HepG2 (cell line): Measurements from ENCODE around the gene STX5. TPM values are rescaled to one million over a fixed set of nuclear protein-coding genes. Genes with fewer than 3 reads are reported as not detected.

ENCODE experiments used
- ASH2L ChIP-seq: fragments of 300-600, 200-600 bp; sonication (generic); IDR thresholded peaks from 2 replicates; pipeline ENCODE4 v1.7.0; 2017; ENCODE audit warnings: low read depth, mild to moderate bottlenecking, moderate library complexity, mixed read lengths, low read length; ENCODE audit not compliant: insufficient read length
- BORCS8-MEF2B ChIP-seq: sonication (generic); formaldehyde crosslinking; IDR thresholded peaks from 2 replicates; pipeline ENCODE4 v1.8.0; 2022; ENCODE audit warnings: mild to moderate bottlenecking, missing genetic modification reagents
- FOXP1 ChIP-seq, 2 experiments: fragments of 450-650 bp in 1 of 2; IDR thresholded peaks; 2 replicates each; pipeline ENCODE4 v1.6.1; 2017 to 2018; ENCODE audit warnings: antibody characterized with exemption in 1 of 2
- HIVEP1 ChIP-seq: sonication (generic); formaldehyde crosslinking; IDR thresholded peaks from 2 replicates; pipeline ENCODE4 v1.4.0; 2020; ENCODE audit warnings: mild to moderate bottlenecking, missing genetic modification reagents
- KAT2B ChIP-seq: fragments of 150-350 bp; IDR thresholded peaks from 2 replicates; pipeline ENCODE4 v1.6.1; 2014; ENCODE audit warnings: low read depth, low read length, borderline replicate concordance
- KDM5A ChIP-seq: fragments of 200-600 bp; sonication (generic); IDR thresholded peaks from 2 replicates; pipeline ENCODE4 v1.7.0; 2018; ENCODE audit warnings: antibody characterized with exemption, mild to moderate bottlenecking, low read length, borderline replicate concordance
- KMT2A ChIP-seq: sonication (generic); formaldehyde crosslinking; IDR thresholded peaks from 2 replicates; pipeline ENCODE4 v1.4.0; 2020; ENCODE audit warnings: missing genetic modification reagents
- NFATC3 ChIP-seq: sonication (generic); formaldehyde crosslinking; IDR thresholded peaks from 2 replicates; pipeline ENCODE4 v1.5.1; 2020; ENCODE audit warnings: mild to moderate bottlenecking, missing genetic modification reagents
- NR2C2 ChIP-seq: sonication (generic); formaldehyde crosslinking; IDR thresholded peaks from 2 replicates; pipeline ENCODE4 v1.4.0; 2020; ENCODE audit warnings: missing genetic modification reagents, mild to moderate bottlenecking, moderate library complexity, borderline replicate concordance
- ONECUT2 ChIP-seq: sonication (generic); formaldehyde crosslinking; IDR thresholded peaks from 2 replicates; pipeline ENCODE4 v1.4.0; 2020; ENCODE audit warnings: missing genetic modification reagents
- SNAPC2 ChIP-seq: sonication (generic); formaldehyde crosslinking; IDR thresholded peaks from 2 replicates; pipeline ENCODE4 v1.8.1; 2022; ENCODE audit warnings: mild to moderate bottlenecking, missing genetic modification reagents
- TOPORS ChIP-seq: sonication (generic); formaldehyde crosslinking; IDR thresholded peaks from 2 replicates; pipeline ENCODE4 v1.8.0; 2023; ENCODE audit warnings: mild to moderate bottlenecking, missing genetic modification reagents
- YY1 ChIP-seq: IDR thresholded peaks from 2 replicates; pipeline ENCODE4 v1.6.1; 2011; ENCODE audit warnings: low read length, low read depth, moderate library complexity, mild to moderate bottlenecking; ENCODE audit not compliant: insufficient read depth, insufficient replicate concordance
- ZFP36 ChIP-seq: fragments of 150-350 bp; IDR thresholded peaks from 2 replicates; pipeline ENCODE4 v1.6.1; 2018; ENCODE audit warnings: borderline replicate concordance, low read length, low read depth; ENCODE audit not compliant: partially characterized antibody
- ZFP36L1 ChIP-seq: sonication (generic); formaldehyde crosslinking; IDR thresholded peaks from 2 replicates; pipeline ENCODE4 v1.8.0; 2022; ENCODE audit warnings: mild to moderate bottlenecking, missing genetic modification reagents, moderate library complexity
- ZFP82 ChIP-seq: sonication (generic); formaldehyde crosslinking; IDR thresholded peaks from 2 replicates; pipeline ENCODE4 v1.5.1; 2020; ENCODE audit warnings: mild to moderate bottlenecking, missing genetic modification reagents, borderline replicate concordance
- ZNF17 ChIP-seq: sonication (generic); formaldehyde crosslinking; IDR thresholded peaks from 2 replicates; pipeline ENCODE4 v1.5.0; 2020; ENCODE audit warnings: mild to moderate bottlenecking, missing genetic modification reagents
- ZNF205 ChIP-seq: IDR thresholded peaks from 2 replicates; pipeline ENCODE4 v1.6.1; 2018; ENCODE audit warnings: missing biosample characterization, missing genetic modification reagents
- ZNF331 ChIP-seq: sonication (generic); formaldehyde crosslinking; IDR thresholded peaks from 2 replicates; pipeline ENCODE4 v1.4.0; 2020; ENCODE audit warnings: missing genetic modification reagents
- ZNF563 ChIP-seq: sonication (generic); formaldehyde crosslinking; IDR thresholded peaks from 2 replicates; pipeline ENCODE4 v1.8.0; 2022; ENCODE audit warnings: mild to moderate bottlenecking, moderate library complexity, missing genetic modification reagents
- ZNF607 ChIP-seq: sonication (generic); formaldehyde crosslinking; IDR thresholded peaks from 2 replicates; pipeline ENCODE4 v1.5.1; 2020; ENCODE audit warnings: missing genetic modification reagents, mild to moderate bottlenecking, borderline replicate concordance
- ZNF749 ChIP-seq: sonication (generic); formaldehyde crosslinking; IDR thresholded peaks from 2 replicates; pipeline ENCODE4 v1.8.0; 2022; ENCODE audit warnings: mild to moderate bottlenecking, missing genetic modification reagents, moderate library complexity, borderline replicate concordance
- ZSCAN29 ChIP-seq: sonication (generic); formaldehyde crosslinking; conservative IDR thresholded peaks from 2 replicates; pipeline ENCODE4 v1.4.0; 2020; ENCODE audit warnings: mild to moderate bottlenecking, missing genetic modification reagents
- polyA plus RNA-seq, 8 experiments: library from polyadenylated mRNA; depleted of rRNA in 3 of 8; stranded (reverse) in 7 of 8; unstranded in 1 of 8; fragments of >200 nt; fragmentation: Illumina TruSeq in 4 of 8; extraction: Trizol in 4 of 8; gene quantifications; 2 replicates each; pipeline versions ENCODE4 v1.2.1 to v1.2.3, GENCODE V29; 2011 to 2016; ENCODE audit warnings: low read depth in 4 of 8, missing spikeins in 1 of 8, mixed read lengths in 1 of 8; ENCODE audit not compliant: insufficient read depth in 1 of 8
- total RNA-seq, 5 experiments: library from RNA; depleted of rRNA; stranded (reverse); fragments of >200 nt; fragmentation: Illumina TruSeq; extraction: Trizol; gene quantifications; 2 replicates each; pipeline ENCODE4 v1.2.3, GENCODE V29; 2016; ENCODE audit warnings: low read depth in 1 of 5
- TF ChIP-seq, protein P1 (sequence below): sonication (generic); formaldehyde crosslinking; IDR thresholded peaks from 2 replicates; pipeline ENCODE4 v1.5.1; 2020; ENCODE audit warnings: missing genetic modification reagents, mild to moderate bottlenecking, borderline replicate concordance
- TF ChIP-seq, protein P2 (sequence below), 2 experiments: fragments of 450-650 bp in 1 of 2; sonication (generic) in 1 of 2; formaldehyde crosslinking; IDR thresholded peaks; 2 replicates each; pipeline versions ENCODE4 v1.5.0 to v1.8.0; 2020 to 2022; ENCODE audit warnings: mild to moderate bottlenecking in 1 of 2, missing genetic modification reagents in 1 of 2
- TF ChIP-seq, protein P3 (sequence below): sonication (generic); formaldehyde crosslinking; IDR thresholded peaks from 2 replicates; pipeline ENCODE4 v1.5.0; 2020; ENCODE audit warnings: missing genetic modification reagents
- TF ChIP-seq, protein P4 (sequence below): sonication (generic); formaldehyde crosslinking; IDR thresholded peaks from 2 replicates; pipeline ENCODE4 v1.5.1; 2020; ENCODE audit warnings: missing genetic modification reagents, mild to moderate bottlenecking, borderline replicate concordance

Gene STX5
- total and polyA plus RNA-seq, 2 of the 13 experiments (the other 11 are each of a cell fraction or from before 2014, with no cell fraction given), result 26.9 to 30.0 TPM

DNA sequence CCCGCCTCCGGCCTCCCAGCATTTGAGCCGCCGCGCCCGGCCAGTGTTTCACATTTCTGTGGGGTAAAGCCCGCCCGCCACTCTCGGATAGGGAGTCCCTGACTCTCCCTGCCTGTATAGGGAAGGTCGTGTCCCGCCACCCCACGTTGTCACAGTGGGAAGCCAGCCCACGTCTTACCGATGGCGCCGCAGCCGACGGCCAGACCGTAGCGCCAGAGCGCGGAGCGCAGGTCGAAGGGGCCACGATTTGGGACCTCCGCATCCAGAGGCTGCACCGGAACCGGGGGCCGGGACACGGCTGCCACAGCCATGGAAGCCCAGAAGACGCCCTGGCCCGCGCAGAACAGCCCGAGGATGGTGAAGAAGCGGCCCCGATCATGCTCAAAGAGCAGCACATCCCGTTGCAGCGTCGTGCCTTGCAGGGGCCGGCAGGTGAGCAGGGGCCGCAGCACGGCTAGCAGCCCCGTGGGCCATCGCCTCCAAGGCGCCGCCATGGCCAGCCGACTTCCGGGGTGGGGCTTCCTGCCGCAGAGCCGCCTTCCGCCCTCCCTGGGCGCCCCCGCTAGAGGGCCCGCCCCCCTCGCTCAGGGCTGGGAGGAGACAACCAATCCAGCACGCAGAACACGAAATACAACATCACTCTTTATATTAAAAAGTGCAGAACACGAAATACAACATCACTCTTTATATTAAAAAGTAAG lies 40.2 kb downstream of the STX5 start, which contains the start of gene TMEM223 (continued):
- peak; percentile 92; the same call in 1 of the 2 replicates for TF ChIP-seq KMT2A (CRISPR knock-in tag)
- peak; percentile 79 for TF ChIP-seq ZNF607 (CRISPR knock-in tag)
- no peak; the same call in 1 of the 2 replicates for TF ChIP-seq ZNF563 (CRISPR knock-in tag)
- TF ChIP-seq BORCS8-MEF2B (CRISPR knock-in tag), result peak; percentile 46; the same call in 1 of the 2 replicates
- TF ChIP-seq, protein P1, sequence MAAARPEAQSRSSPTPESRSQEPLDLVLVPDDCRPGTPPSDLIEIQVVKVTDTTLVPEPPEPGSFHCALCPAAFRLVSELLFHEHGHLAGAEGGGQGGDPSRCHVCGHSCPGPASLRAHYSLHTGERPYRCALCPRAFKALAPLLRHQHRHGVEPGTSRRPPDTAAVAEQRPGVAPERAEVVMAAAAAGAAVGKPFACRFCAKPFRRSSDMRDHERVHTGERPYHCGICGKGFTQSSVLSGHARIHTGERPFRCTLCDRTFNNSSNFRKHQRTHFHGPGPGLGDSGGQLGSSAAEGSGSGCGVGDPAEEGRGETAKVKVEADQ (CRISPR knock-in tag), result peak; percentile 56; the same call in 1 of the 2 replicates
- TF ChIP-seq ASH2L, result peak; percentile 77
- TF ChIP-seq HIVEP1, result peak; percentile 63; the same call in 1 of the 2 replicates
- 0 out of 2 replicates have a peak, but pooled peaks have one; percentile 22 for TF ChIP-seq ZFP82 (CRISPR knock-in tag)
- TF ChIP-seq, protein P2, sequence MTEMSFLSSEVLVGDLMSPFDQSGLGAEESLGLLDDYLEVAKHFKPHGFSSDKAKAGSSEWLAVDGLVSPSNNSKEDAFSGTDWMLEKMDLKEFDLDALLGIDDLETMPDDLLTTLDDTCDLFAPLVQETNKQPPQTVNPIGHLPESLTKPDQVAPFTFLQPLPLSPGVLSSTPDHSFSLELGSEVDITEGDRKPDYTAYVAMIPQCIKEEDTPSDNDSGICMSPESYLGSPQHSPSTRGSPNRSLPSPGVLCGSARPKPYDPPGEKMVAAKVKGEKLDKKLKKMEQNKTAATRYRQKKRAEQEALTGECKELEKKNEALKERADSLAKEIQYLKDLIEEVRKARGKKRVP (CRISPR knock-in tag; IDR thresholded peaks at IDR 0.05), result no peak
- peak; percentile 94 for TF ChIP-seq NFATC3
- TF ChIP-seq ZFP36, result no peak
- TF ChIP-seq ZNF17 (CRISPR knock-in tag), result no peak
- TF ChIP-seq ONECUT2 (CRISPR knock-in tag), result no peak
- TF ChIP-seq, protein P3, sequence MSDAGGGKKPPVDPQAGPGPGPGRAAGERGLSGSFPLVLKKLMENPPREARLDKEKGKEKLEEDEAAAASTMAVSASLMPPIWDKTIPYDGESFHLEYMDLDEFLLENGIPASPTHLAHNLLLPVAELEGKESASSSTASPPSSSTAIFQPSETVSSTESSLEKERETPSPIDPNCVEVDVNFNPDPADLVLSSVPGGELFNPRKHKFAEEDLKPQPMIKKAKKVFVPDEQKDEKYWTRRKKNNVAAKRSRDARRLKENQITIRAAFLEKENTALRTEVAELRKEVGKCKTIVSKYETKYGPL, result no peak
- TF ChIP-seq KDM5A, result peak; percentile 75
- peak; percentile 51; the same call in 1 of the 2 replicates for TF ChIP-seq ZNF331
- 0 out of 2 replicates have a peak, but pooled peaks have one; percentile 86 for TF ChIP-seq ZFP36L1 (CRISPR knock-in tag)
- 0 out of 2 replicates have a peak, but pooled peaks have one; percentile 59 for TF ChIP-seq ZNF205 (CRISPR knock-in tag)
- TF ChIP-seq NR2C2, result no peak; the same call in 1 of the 2 replicates
- no peak for TF ChIP-seq ZSCAN29 (CRISPR knock-in tag)
- TF ChIP-seq TOPORS (CRISPR knock-in tag), result peak; percentile 38; the same call in 1 of the 2 replicates
- no peak for TF ChIP-seq FOXP1 (IDR thresholded peaks at IDR 0.05)
- TF ChIP-seq FOXP1 (CRISPR knock-in tag; IDR thresholded peaks at IDR 0.05), result no peak
- TF ChIP-seq YY1, result peak; percentile 94
- TF ChIP-seq ZNF749 (CRISPR knock-in tag), result peak; percentile 91
- TF ChIP-seq KAT2B, result no peak
- TF ChIP-seq, protein P4, sequence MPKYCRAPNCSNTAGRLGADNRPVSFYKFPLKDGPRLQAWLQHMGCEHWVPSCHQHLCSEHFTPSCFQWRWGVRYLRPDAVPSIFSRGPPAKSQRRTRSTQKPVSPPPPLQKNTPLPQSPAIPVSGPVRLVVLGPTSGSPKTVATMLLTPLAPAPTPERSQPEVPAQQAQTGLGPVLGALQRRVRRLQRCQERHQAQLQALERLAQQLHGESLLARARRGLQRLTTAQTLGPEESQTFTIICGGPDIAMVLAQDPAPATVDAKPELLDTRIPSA (CRISPR knock-in tag), result 0 out of 2 replicates have a peak, but pooled peaks have one; percentile 86
- no peak for TF ChIP-seq SNAPC2 (CRISPR knock-in tag)
